SK-N-SH treated with all-trans-retinoic acid at 6 μM for 48 hours (cell line): Measurements from ENCODE around the gene FAR2.

Experiments used
- ATAC-seq: fragments of 200-7000 bp; cut with Tn5 transposase; 3 replicates; pipeline ENCODE4 v1.9.1; 2020; ENCODE audit warnings: mild to moderate bottlenecking, moderate library complexity
- ARNTL ChIP-seq: fragments of 450-650 bp; formaldehyde crosslinking; IDR thresholded peaks from 2 replicates; pipeline ENCODE4 v1.5.0; 2020; ENCODE audit warnings: low read depth, mild to moderate bottlenecking, moderate library complexity, borderline replicate concordance
- BACH2 ChIP-seq: fragments of 250-450 bp; sonication (Bioruptor Pico); IDR thresholded peaks from 2 replicates; pipeline ENCODE4 v1.9.0; 2021; ENCODE audit warnings: mild to moderate bottlenecking, borderline replicate concordance
- CSDC2 ChIP-seq: fragments of 250-450 bp; sonication (Bioruptor Pico); IDR thresholded peaks from 2 replicates; pipeline ENCODE4 v1.5.0; 2020; ENCODE audit warnings: mild to moderate bottlenecking, moderate library complexity
- ESRRG ChIP-seq: fragments of 250-450 bp; sonication (Bioruptor Pico); IDR thresholded peaks from 2 replicates; pipeline ENCODE4 v1.6.1; 2021; ENCODE audit warnings: mild to moderate bottlenecking
- GLIS3 ChIP-seq: fragments of 250-450 bp; sonication (Bioruptor Pico); IDR thresholded peaks from 2 replicates; pipeline ENCODE4 v1.5.0; 2020; ENCODE audit warnings: mild to moderate bottlenecking, moderate library complexity
- ISL1 ChIP-seq: fragments of 250-450 bp; sonication (Bioruptor Pico); IDR thresholded peaks from 2 replicates; pipeline ENCODE4 v2.1.2; 2022; ENCODE audit warnings: mild to moderate bottlenecking, moderate library complexity
- OSR1 ChIP-seq: fragments of 250-450 bp; sonication (Bioruptor Pico); IDR thresholded peaks from 2 replicates; pipeline ENCODE4 v1.8.0; 2022; ENCODE audit warnings: moderate library complexity, mild to moderate bottlenecking, inconsistent platforms
- PPARA ChIP-seq: fragments of 250-450 bp; sonication (Bioruptor Pico); IDR thresholded peaks from 2 replicates; pipeline ENCODE4 v1.5.0; 2020; ENCODE audit warnings: mild to moderate bottlenecking, borderline replicate concordance
- SNAI2 ChIP-seq: fragments of 250-450 bp; sonication (Bioruptor Pico); IDR thresholded peaks from 2 replicates; pipeline ENCODE4 v1.5.0; 2020; ENCODE audit warnings: mild to moderate bottlenecking, moderate library complexity
- TCF4 ChIP-seq: fragments of 250-450 bp; sonication (Bioruptor Pico); IDR thresholded peaks from 2 replicates; pipeline ENCODE4 v1.8.0; 2021; ENCODE audit warnings: mild to moderate bottlenecking, moderate library complexity, borderline replicate concordance
- TOX ChIP-seq: fragments of 250-450 bp; sonication (Bioruptor Pico); IDR thresholded peaks from 2 replicates; pipeline ENCODE4 v1.8.0; 2021; ENCODE audit warnings: mild to moderate bottlenecking, moderate library complexity, borderline replicate concordance
- ZFP30 ChIP-seq: fragments of 450-650 bp; formaldehyde crosslinking; IDR thresholded peaks from 2 replicates; pipeline ENCODE4 v1.5.0; 2022; ENCODE audit warnings: mild to moderate bottlenecking, moderate library complexity
- ZNF70 ChIP-seq: fragments of 450-650 bp; formaldehyde crosslinking; IDR thresholded peaks from 2 replicates; pipeline ENCODE4 v1.5.0; 2020; ENCODE audit warnings: mild to moderate bottlenecking, moderate library complexity
- ZNF8 ChIP-seq: fragments of 450-650 bp; formaldehyde crosslinking; IDR thresholded peaks from 2 replicates; pipeline ENCODE4 v1.5.0; 2020; ENCODE audit warnings: mild to moderate bottlenecking, moderate library complexity
- TF ChIP-seq, protein P1 (sequence below): fragments of 250-450 bp; sonication (Bioruptor Pico); IDR thresholded peaks from 2 replicates; pipeline ENCODE4 v1.8.0; 2021; ENCODE audit warnings: low read depth, mild to moderate bottlenecking, moderate library complexity, borderline replicate concordance
- TF ChIP-seq, protein P2 (sequence below): fragments of 250-450 bp; sonication (Bioruptor Pico); IDR thresholded peaks from 2 replicates; pipeline ENCODE4 v1.5.1; 2020; ENCODE audit warnings: low read depth, mild to moderate bottlenecking, moderate library complexity
- TF ChIP-seq, protein P3 (sequence below): fragments of 250-450 bp; sonication (Bioruptor Pico); IDR thresholded peaks from 2 replicates; pipeline ENCODE4 v1.8.0; 2020; ENCODE audit warnings: mild to moderate bottlenecking, moderate library complexity, borderline replicate concordance

FAR2 gene

DNA sequence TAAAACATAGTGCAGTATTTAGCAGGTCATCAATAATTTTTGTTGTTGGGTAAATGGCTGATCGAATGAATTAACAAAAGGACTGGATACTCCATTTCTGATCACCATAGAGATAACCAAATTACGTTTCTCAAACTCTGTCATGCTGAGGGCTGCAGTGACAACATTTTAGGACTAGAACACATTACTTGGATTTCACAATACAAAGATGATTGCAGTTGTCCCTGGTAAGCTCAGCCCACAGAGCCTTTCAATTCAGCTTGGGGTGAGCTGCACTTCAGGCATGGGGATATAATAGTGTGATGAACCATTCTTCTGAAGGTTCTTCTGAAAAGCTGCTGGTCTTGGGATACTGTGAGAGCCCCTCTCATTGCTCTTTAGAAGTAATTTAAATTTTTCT, 74.3 kb downstream of the FAR2 start:
- peak; percentile 20; the same call in 2 of the 3 replicates for ATAC-seq
- TF ChIP-seq, protein P1, sequence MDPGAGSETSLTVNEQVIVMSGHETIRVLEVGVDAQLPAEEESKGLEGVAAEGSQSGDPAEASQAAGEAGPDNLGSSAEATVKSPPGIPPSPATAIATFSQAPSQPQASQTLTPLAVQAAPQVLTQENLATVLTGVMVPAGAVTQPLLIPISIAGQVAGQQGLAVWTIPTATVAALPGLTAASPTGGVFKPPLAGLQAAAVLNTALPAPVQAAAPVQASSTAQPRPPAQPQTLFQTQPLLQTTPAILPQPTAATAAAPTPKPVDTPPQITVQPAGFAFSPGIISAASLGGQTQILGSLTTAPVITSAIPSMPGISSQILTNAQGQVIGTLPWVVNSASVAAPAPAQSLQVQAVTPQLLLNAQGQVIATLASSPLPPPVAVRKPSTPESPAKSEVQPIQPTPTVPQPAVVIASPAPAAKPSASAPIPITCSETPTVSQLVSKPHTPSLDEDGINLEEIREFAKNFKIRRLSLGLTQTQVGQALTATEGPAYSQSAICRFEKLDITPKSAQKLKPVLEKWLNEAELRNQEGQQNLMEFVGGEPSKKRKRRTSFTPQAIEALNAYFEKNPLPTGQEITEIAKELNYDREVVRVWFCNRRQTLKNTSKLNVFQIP (CRISPR knock-in tag): no peak
- TF ChIP-seq TOX (CRISPR knock-in tag): no peak
- no peak for TF ChIP-seq OSR1 (CRISPR knock-in tag)
- TF ChIP-seq GLIS3 (CRISPR knock-in tag): no peak

DNA sequence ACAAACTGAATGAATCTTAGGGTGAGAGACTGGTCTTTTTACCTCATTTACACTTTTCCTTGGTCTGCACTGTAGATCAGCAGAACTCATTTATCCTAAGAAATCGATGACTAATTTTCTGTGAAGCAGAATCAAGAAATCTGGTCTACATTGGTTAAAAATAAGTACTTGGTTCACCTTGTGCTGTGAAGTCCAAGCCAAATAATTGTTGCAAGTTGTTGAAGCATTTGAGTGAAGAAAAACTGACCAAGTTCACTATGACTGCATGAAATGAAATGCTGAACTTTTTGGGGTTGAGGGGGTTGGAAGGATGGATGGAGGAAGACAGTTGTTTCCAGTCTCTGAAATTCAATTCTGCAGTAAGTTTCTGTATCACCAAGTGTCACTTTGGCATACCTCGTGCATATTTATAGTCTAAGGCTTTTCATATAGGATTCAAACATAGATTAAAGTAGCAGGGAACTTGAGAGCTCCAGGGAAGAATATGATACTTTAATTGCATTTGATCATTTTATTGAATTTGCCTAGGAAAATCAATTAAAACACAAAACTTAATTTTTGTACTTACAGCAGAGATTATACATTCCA, 75.0 kb downstream of the FAR2 start:
- no peak for TF ChIP-seq ESRRG (CRISPR knock-in tag)
- no peak for TF ChIP-seq GLIS3 (CRISPR knock-in tag)
- TF ChIP-seq ZNF8 (CRISPR knock-in tag): 0 out of 2 replicates have a peak, but pooled peaks have one; percentile 62
- TF ChIP-seq OSR1 (CRISPR knock-in tag): no peak
- TF ChIP-seq ZNF70: no peak
- TF ChIP-seq TCF4 (CRISPR knock-in tag): 0 out of 2 replicates have a peak, but pooled peaks have one; percentile 13
- ATAC-seq: peak; percentile 60

DNA sequence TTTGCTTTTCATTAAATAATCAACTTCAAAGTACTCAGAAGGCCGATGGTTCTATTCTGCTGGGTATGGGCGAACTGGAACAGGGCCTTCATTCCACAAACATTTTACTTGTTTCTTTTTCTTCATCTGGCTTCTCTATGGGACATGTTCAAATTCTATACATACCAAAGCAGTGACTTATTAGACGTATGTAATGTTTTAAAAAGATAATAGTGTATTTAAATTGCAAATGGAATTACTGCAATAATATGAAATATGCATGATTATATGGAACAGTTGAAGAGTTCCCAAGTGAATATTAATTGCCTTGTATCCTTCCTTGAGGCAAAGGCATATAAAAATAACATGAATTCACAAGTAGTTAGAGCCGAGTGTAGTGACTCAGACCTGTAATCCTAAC, 75.5 kb downstream of the FAR2 start:
- TF ChIP-seq CSDC2 (CRISPR knock-in tag): no peak
- TF ChIP-seq ZFP30 (CRISPR knock-in tag): no peak
- peak; percentile 82 for TF ChIP-seq ISL1 (CRISPR knock-in tag)
- TF ChIP-seq, protein P2, sequence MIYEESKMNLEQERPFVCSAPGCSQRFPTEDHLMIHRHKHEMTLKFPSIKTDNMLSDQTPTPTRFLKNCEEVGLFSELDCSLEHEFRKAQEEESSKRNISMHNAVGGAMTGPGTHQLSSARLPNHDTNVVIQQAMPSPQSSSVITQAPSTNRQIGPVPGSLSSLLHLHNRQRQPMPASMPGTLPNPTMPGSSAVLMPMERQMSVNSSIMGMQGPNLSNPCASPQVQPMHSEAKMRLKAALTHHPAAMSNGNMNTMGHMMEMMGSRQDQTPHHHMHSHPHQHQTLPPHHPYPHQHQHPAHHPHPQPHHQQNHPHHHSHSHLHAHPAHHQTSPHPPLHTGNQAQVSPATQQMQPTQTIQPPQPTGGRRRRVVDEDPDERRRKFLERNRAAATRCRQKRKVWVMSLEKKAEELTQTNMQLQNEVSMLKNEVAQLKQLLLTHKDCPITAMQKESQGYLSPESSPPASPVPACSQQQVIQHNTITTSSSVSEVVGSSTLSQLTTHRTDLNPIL (CRISPR knock-in tag): peak; percentile 41; the same call in 1 of the 2 replicates
- TF ChIP-seq, protein P3, sequence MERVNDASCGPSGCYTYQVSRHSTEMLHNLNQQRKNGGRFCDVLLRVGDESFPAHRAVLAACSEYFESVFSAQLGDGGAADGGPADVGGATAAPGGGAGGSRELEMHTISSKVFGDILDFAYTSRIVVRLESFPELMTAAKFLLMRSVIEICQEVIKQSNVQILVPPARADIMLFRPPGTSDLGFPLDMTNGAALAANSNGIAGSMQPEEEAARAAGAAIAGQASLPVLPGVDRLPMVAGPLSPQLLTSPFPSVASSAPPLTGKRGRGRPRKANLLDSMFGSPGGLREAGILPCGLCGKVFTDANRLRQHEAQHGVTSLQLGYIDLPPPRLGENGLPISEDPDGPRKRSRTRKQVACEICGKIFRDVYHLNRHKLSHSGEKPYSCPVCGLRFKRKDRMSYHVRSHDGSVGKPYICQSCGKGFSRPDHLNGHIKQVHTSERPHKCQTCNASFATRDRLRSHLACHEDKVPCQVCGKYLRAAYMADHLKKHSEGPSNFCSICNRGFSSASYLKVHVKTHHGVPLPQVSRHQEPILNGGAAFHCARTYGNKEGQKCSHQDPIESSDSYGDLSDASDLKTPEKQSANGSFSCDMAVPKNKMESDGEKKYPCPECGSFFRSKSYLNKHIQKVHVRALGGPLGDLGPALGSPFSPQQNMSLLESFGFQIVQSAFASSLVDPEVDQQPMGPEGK (CRISPR knock-in tag): no peak
- TF ChIP-seq TCF4 (CRISPR knock-in tag): 0 out of 2 replicates have a peak, but pooled peaks have one; percentile 5
- peak; percentile 84 for ATAC-seq

DNA sequence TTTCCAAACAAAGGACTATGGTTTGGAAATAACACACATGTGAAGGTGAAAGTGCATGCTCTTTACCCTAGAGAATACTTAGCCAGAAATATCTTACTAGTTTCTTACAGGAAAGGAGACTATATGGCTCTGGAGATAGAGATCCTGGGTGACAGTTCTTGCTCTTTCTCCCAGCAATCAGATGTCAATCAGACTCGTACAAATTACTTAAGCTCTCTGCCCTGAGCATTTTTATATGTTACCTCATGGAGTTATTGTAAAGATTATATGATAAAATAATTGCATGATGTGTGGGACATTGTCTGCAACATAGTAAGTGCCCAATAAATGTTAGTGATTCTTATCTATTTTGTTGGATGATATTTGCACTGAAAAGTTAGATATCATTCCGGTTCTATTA, 76.8 kb downstream of the FAR2 start:
- TF ChIP-seq ISL1 (CRISPR knock-in tag) (peak; percentile 61), BACH2 (no peak), ZFP30 (CRISPR knock-in tag) (no peak)
- ATAC-seq: no peak

DNA sequence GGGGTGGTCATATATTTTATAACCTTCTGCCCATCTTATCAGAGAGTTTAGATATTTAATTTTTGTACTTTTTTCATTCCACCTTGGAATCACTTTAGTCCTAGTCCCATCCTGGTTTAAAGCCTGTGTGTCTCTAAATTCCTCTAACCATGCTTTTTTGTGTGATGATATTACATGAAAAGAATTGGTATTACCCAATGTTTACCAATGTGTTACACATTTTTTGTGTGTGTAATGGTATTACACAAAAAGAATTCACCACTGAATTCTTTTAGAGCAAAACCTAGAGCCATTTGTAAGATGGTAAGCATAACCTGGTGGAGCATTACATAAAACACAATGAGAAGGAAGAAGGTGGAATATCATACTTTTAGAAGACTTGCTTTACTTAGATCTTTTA, 77.5 kb downstream of the FAR2 start:
- TF ChIP-seq, protein P2 (CRISPR knock-in tag): no peak
- TF ChIP-seq ISL1 (CRISPR knock-in tag): no peak
- no peak for TF ChIP-seq SNAI2 (CRISPR knock-in tag)
- TF ChIP-seq PPARA (CRISPR knock-in tag): no peak
- ATAC-seq: no peak

DNA sequence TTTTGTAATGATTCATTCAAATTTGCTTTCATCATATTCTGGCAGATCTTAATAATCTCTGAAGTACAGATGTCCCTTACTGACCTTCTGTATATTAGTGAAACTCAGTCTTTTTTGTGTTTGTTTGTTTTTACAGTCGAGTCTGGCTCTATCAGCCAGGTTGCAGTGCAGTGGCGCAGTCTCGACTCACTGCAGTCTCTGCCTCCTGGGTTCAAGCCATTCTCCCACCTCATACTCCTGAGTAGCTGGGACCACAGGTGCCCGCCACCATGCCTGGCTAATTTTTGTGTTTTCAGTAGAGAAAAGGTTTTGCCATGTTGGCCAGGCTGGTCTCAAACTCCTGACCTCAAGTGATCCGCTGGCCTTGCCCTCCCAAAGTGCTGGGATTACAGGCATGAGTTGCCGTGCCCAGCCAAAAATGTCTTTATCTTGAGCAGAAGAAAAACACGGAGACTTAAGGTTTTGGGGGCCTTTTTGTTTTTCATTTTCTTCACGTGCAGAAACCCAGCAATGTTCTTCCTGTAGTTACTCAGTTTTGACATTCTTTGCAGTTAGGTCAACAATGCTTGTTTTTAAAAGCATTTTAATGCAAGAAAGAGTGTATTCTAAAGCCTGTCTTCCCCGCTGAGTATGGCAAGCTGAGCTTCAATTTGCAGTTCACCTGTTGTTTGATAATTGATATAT, 79.5 kb downstream of the FAR2 start:
- TF ChIP-seq ZFP30 (CRISPR knock-in tag) (no peak), ARNTL (CRISPR knock-in tag) (no peak)
- no peak for ATAC-seq
